ENCODE data around the gene AK8.
"Not testable (repeated sequence)": the region's sequence is repeated elsewhere in the genome, so short reads cannot be mapped to it uniquely, and the experiment has no call there.

The AK8 gene

GRCh38 chr9:132740526-132741309, 137.4 kb downstream of the AK8 start:
- no peak for DNase-seq

- DNase-seq = no peak
Measured at GRCh38 chr9:132739710-132740310, 138.3 kb downstream of the AK8 start.

GRCh38 chr9:132733260-132733815, 144.7 kb downstream of the AK8 start:
- no peak for DNase-seq

GRCh38 chr9:132732326-132733259, 145.5 kb downstream of the AK8 start:
- no peak for DNase-seq

GRCh38 chr9:132731230-132731629, 146.9 kb downstream of the AK8 start:
- DNase-seq = no peak

GRCh38 chr9:132730054-132731033, 147.7 kb downstream of the AK8 start:
- no peak for DNase-seq

- DNase-seq = no peak
Measured at GRCh38 chr9:132729235-132729890, 148.7 kb downstream of the AK8 start.

GRCh38 chr9:132728497-132728896, 149.6 kb downstream of the AK8 start:
- no peak for DNase-seq

GRCh38 chr9:132728071-132728470, 150.0 kb downstream of the AK8 start:
- no peak for DNase-seq

- no peak for DNase-seq
Measured at GRCh38 chr9:132726576-132727130, 151.4 kb downstream of the AK8 start.

GRCh38 chr9:132725306-132725705, 152.8 kb downstream of the AK8 start:
- DNase-seq = no peak

GRCh38 chr9:132723809-132724208, 154.3 kb downstream of the AK8 start:
- DNase-seq = no peak

- DNase-seq = no peak
Measured at GRCh38 chr9:132722564-132723065, 155.5 kb downstream of the AK8 start.

- no peak for DNase-seq
Measured at GRCh38 chr9:132721661-132722060, 156.4 kb downstream of the AK8 start.

GRCh38 chr9:132718381-132718928, 159.6 kb downstream of the AK8 start:
- DNase-seq = not testable (repeated sequence)

GRCh38 chr9:132717326-132717945, 160.6 kb downstream of the AK8 start:
- DNase-seq = no peak

GRCh38 chr9:132716007-132716406, 162.1 kb downstream of the AK8 start:
- DNase-seq = no peak

GRCh38 chr9:132712753-132713152, 165.3 kb downstream of the AK8 start:
- DNase-seq = no peak

- no peak for DNase-seq
Measured at GRCh38 chr9:132711846-132712245, 166.2 kb downstream of the AK8 start.

- DNase-seq = not testable (repeated sequence)
Measured at GRCh38 chr9:132711152-132711551, 166.9 kb downstream of the AK8 start.
